Measurements from ENCODE around the gene LRRK1. TPM values are rescaled to one million over a fixed set of nuclear protein-coding genes. Genes with fewer than 3 reads are reported as not detected.

LRRK1 gene
- total and polyA plus RNA-seq, 2 of the 4 experiments (the other 2 are of a cell fraction), result 3.0 to 5.8 TPM

GRCh38 chr15:100878130-100878529 is 41.0 kb upstream of the LRRK1 start:
- POLR2A ChIA-PET (ENCODE audit: unreplicated experiment), result no interaction called here

More at GRCh38 chr15:100878130-100878529, 41.0 kb upstream of the LRRK1 start:
- no peak overlapping the region for H2AFZ ChIP-seq (replicated peaks; ENCODE audit: low read length, poor library complexity)
- H3K4me1 ChIP-seq (ENCODE audit: control insufficient read depth, insufficient read depth, low read length), result no peaks in the 10 kb centered on the region; the same call in 1 of the 2 replicates
- no peak overlapping the region for H2BK120ac ChIP-seq (ENCODE audit: low read depth, low read length)
- H3K4ac ChIP-seq (ENCODE audit: low read depth, low read length), result no peak overlapping the region
- no TSS peak for BruUV-seq (replicated peaks)
- CTCF ChIA-PET, result interaction anchor here (1.4 kb wide), 1 partner anchor 141 kb away, joined by 3 read pairs; no protein-coding TSS in a partner anchor
- H3K9me3 ChIP-seq (ENCODE audit: control insufficient read depth, insufficient read depth, low read length), result 0 out of 2 replicates have a peak, but pooled peaks cover 2% of the 10 kb centered on the region
- H2BK15ac ChIP-seq (ENCODE audit: low read depth, low read length), result no peak overlapping the region
- no peak overlapping the region for H3K4me2 ChIP-seq (ENCODE audit: low read depth, low read length)
- H2AK5ac ChIP-seq (ENCODE audit: low read depth, low read length), result no peak overlapping the region
- in situ Hi-C loops (cut with MboI; ENCODE audit: low sequenced_read_pairs), result loop anchor here (10.0 kb wide), 1 partner anchor 213 kb away; no protein-coding TSS in a partner anchor
- DNase-seq, result no peak
- no peak overlapping the region for H2BK20ac ChIP-seq (ENCODE audit: low read depth, low read length)
- no peak overlapping the region for H4K5ac ChIP-seq (ENCODE audit: low read depth, low read length)
- H2BK5ac ChIP-seq (ENCODE audit: low read depth, low read length, poor library complexity, severe bottlenecking), result no peak overlapping the region
- H4K8ac ChIP-seq (ENCODE audit: low read depth in 2 of 2, low read length in 2 of 2), result no peak overlapping the region
- 0 out of 2 replicates have a peak, but pooled peaks cover 2% of the 10 kb centered on the region for H3K9me1 ChIP-seq (ENCODE audit: insufficient read depth, low read length)
- no peak for ATAC-seq (ENCODE audit: low read depth)
- no peak overlapping the region for H3K4me3 ChIP-seq (ENCODE audit: insufficient read depth, low read depth, low read length)
- no peaks in the 10 kb centered on the region for H3K79me1 ChIP-seq (ENCODE audit: low read depth in 1 of 2, low read length in 2 of 2)
- no peak overlapping the region for H3K14ac ChIP-seq (replicated peaks; ENCODE audit: low read depth, low read length)
- H3K27me3 ChIP-seq (ENCODE audit: control insufficient read depth, insufficient read depth, low read length), result peaks cover 66% of the 10 kb centered on the region
- no peak overlapping the region for H3K18ac ChIP-seq (ENCODE audit: low read depth, low read length)
- 40% methylated on average over 1 of the region's 11 CpGs; no CpG with 5 or more reads in 1 of the 2 experiments for WGBS, 2 experiments (ENCODE audit: extremely low coverage in 2 of 2, insufficient read length in 1 of 2)
- no peak overlapping the region for H3K27ac ChIP-seq (ENCODE audit: insufficient read depth, low read length)
- no peak overlapping the region for H2AK9ac ChIP-seq (replicated peaks; ENCODE audit: low read depth, low read length, poor library complexity)
- dilution Hi-C loops (cut with HindIII; ENCODE audit: low sequenced_read_pairs, unreplicated experiment), result no loop called here
- no peak overlapping the region for H3K9ac ChIP-seq (ENCODE audit: low read depth, low read length)
- H3K56ac ChIP-seq (ENCODE audit: extremely low read depth, insufficient read depth, low read length), result no peak overlapping the region
- TF ChIP-seq NFE2L2 (IDR thresholded peaks at IDR 0.05; ENCODE audit: low read depth, low read length) (no peak), BHLHE40 (IDR thresholded peaks at IDR 0.05; ENCODE audit: low read depth, low read length) (no peak), RAD21 (IDR thresholded peaks at IDR 0.05; ENCODE audit: low read length) (no peak), MAFK (IDR thresholded peaks at IDR 0.05; ENCODE audit: low read depth, low read length) (no peak), RFX5 (IDR thresholded peaks at IDR 0.05; ENCODE audit: low read depth, low read length) (no peak), SMC3 (IDR thresholded peaks at IDR 0.05; ENCODE audit: low read depth, low read length) (no peak)
- no peaks in the 10 kb centered on the region for H3K36me3 ChIP-seq (ENCODE audit: control insufficient read depth, insufficient read depth, low read length)
- H3K23ac ChIP-seq (ENCODE audit: low read depth, low read length), result no peak overlapping the region
- intact Hi-C loops (cut with micrococcal nuclease), result no loop called here
- H4K20me1 ChIP-seq (ENCODE audit: insufficient read depth, low read length), result no peaks in the 10 kb centered on the region
- H4K91ac ChIP-seq (ENCODE audit: insufficient read depth, low read depth, low read length), result no peak overlapping the region
